HPDE6-E6E7 (cell line): Measurements from ENCODE around the gene API5.
A peak's percentile ranks its signal among the peaks of the same experiment; 100 is the strongest.

Experiments
- DNase-seq: peaks from one replicate; pipeline ENCODE4 v3.0.0; 2011; ENCODE audit warnings: missing footprints; ENCODE audit errors: extremely low spot score

API5 gene

GRCh38 chr11:43359422-43359818 is 47.6 kb downstream of the API5 start:
- peak; percentile 28 for DNase-seq

GRCh38 chr11:43360361-43361032 is 48.7 kb downstream of the API5 start:
- no peak for DNase-seq

- DNase-seq = no peak
Observed at GRCh38 chr11:43366677-43367076, 54.9 kb downstream of the API5 start.

GRCh38 chr11:43367382-43368178 is 55.8 kb downstream of the API5 start:
- no peak for DNase-seq

GRCh38 chr11:43376065-43376464 is 64.3 kb downstream of the API5 start:
- no peak for DNase-seq

- peak; percentile 53 for DNase-seq
Observed at GRCh38 chr11:43376594-43376993, 64.8 kb downstream of the API5 start.

GRCh38 chr11:43377389-43377788 is 65.6 kb downstream of the API5 start:
- DNase-seq = no peak

GRCh38 chr11:43378897-43379296 is 67.1 kb downstream of the API5 start:
- no peak for DNase-seq

- no peak for DNase-seq
Observed at GRCh38 chr11:43381802-43382201, 70.0 kb downstream of the API5 start.

- no peak for DNase-seq
Observed at GRCh38 chr11:43382614-43383013, 70.8 kb downstream of the API5 start.

GRCh38 chr11:43384393-43384792 is 72.6 kb downstream of the API5 start:
- DNase-seq = no peak

GRCh38 chr11:43392713-43393112 is 80.9 kb downstream of the API5 start:
- DNase-seq = no peak

- no peak for DNase-seq
Observed at GRCh38 chr11:43393765-43394355, 82.1 kb downstream of the API5 start.
